GM19240 (cell line): ENCODE measurements around the gene MANF.

ENCODE experiments used
- DNase-seq: peaks from one replicate; pipeline ENCODE4 v3.0.0; 2011; ENCODE audit warnings: low spot score; ENCODE audit not compliant: insufficient read length

MANF gene

DNA sequence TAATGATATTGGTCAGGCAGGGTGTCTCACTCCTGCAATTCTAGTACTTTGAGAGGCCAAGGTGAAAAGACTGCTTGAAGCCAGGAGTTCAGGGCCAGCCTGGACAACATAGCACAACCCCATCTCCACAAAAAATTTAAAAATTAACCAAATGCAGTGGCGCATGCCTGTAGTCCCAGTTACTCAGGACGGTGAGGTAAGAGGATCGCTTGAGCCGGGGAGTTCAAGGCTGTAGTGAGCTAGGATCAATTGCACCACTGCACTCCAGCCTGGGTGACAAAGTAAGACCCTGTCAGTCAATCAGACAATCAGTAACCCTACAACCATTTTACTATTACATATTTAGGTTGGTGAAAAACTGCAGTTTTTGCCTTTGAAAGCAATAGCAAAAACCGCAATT, 49.0 kb downstream of the MANF start:
- no peak for DNase-seq

DNA sequence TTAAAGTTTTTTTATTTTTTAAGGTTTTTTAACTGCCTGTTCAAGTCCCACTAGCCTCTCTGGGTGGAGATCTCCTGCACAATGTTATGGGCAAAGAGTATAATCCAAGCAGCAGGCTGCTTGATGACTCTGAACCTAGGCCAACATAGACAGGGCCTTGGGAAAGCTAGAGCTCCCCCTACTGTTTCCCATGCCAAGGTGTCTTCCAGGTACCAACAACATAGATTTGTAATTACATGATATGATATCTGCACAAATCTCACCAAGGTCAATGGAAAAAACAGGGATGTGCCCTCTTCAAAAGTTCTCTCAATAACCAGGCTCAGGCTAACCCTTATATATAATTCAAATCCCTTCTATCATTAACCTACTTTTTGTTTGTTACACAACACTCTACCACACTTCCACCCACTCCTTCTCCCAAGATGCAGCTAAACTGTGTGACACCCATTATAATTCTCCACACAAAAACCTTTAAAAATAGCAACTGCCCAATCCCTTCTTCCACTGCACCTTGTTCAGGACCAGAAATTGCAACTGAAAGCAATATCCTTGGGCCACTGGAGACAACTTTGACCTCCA, 49.7 kb downstream of the MANF start:
- peak; percentile 22 for DNase-seq

DNA sequence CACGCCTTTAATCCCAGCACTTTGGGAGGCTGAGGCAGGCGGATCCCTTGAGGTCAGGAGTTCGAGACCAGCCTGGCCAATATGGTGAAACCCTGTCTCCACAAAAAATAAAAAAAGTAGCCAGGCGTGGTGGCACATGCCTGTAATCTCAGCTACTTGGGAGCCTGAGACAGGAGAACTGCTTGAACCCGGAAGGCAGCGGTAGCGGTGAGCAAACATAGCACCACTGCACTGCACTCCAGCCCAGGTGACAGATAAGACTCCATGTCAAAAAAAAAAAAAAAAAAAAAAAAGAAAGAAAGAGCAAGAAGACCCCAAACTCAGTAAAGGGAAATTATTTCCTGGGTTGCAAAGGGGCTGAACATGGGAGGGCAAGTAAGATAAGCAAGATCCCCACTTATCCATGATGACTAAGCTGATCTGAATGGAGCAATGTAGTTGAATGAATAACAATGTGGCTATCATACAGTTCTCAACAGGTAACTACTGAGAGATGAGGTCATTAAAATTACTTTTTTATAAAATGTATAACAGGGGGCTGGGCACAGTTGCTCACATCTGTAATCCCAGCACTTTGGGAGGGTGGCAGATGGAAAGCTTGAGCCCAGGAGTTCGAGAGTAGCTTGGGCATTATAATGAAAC, 52.0 kb downstream of the MANF start:
- no peak for DNase-seq
